ENCODE results near the gene PIEZO1. TPM values are rescaled to one million over a fixed set of nuclear protein-coding genes. Genes with fewer than 3 reads are reported as not detected.
"Not testable (repeated sequence)": the region's sequence is repeated elsewhere in the genome, so short reads cannot be mapped to it uniquely, and the experiment has no call there.

PIEZO1 gene
- total RNA-seq, 1 donor from 2014 or later: 37.7 TPM

- no peak overlapping the region for H3K27ac Mint-ChIP-seq
- H3K27me3 Mint-ChIP-seq: peaks cover 15% of the 10 kb centered on the region
- TF ChIP-seq CTCF (IDR thresholded peaks at IDR 0.05; ENCODE audit: unreplicated experiment): no peak
- no peak for DNase-seq (ENCODE audit: low spot score, unreplicated experiment)
- no peaks in the 10 kb centered on the region for H3K9me3 Mint-ChIP-seq (ENCODE audit: low read depth)
- no peaks in the 10 kb centered on the region for H3K4me1 Mint-ChIP-seq (ENCODE audit: low read depth)
- no peaks in the 10 kb centered on the region for H3K36me3 Mint-ChIP-seq (ENCODE audit: insufficient read depth)
- H3K4me3 Mint-ChIP-seq (ENCODE audit: low read depth): no peak overlapping the region
Observed at GRCh38 chr16:88792078-88792550, 7.1 kb upstream of the PIEZO1 start.

- H3K27me3 Mint-ChIP-seq: peaks cover 17% of the 10 kb centered on the region
- no peaks in the 10 kb centered on the region for H3K36me3 Mint-ChIP-seq (ENCODE audit: insufficient read depth)
- H3K27ac Mint-ChIP-seq: peak overlapping the region; percentile 71
- DNase-seq (ENCODE audit: low spot score, unreplicated experiment): no peak
- no peaks in the 10 kb centered on the region for H3K4me1 Mint-ChIP-seq (ENCODE audit: low read depth)
- TF ChIP-seq CTCF (IDR thresholded peaks at IDR 0.05; ENCODE audit: unreplicated experiment): no peak
- no peak overlapping the region for H3K4me3 Mint-ChIP-seq (ENCODE audit: low read depth)
- no peaks in the 10 kb centered on the region for H3K9me3 Mint-ChIP-seq (ENCODE audit: low read depth)
Observed at GRCh38 chr16:88790312-88791211, 5.5 kb upstream of the PIEZO1 start.

GRCh38 chr16:88789594-88789993, 4.6 kb upstream of the PIEZO1 start:
- Mint-ChIP-seq H3K27ac (no peak overlapping the region), H3K4me1 (ENCODE audit: low read depth) (no peaks in the 10 kb centered on the region), H3K27me3 (peaks cover 17% of the 10 kb centered on the region), H3K4me3 (ENCODE audit: low read depth) (no peak overlapping the region), H3K36me3 (ENCODE audit: insufficient read depth) (no peaks in the 10 kb centered on the region), H3K9me3 (ENCODE audit: low read depth) (no peaks in the 10 kb centered on the region)
- TF ChIP-seq CTCF (IDR thresholded peaks at IDR 0.05; ENCODE audit: unreplicated experiment): no peak
- DNase-seq (ENCODE audit: low spot score, unreplicated experiment): no peak

DNA sequence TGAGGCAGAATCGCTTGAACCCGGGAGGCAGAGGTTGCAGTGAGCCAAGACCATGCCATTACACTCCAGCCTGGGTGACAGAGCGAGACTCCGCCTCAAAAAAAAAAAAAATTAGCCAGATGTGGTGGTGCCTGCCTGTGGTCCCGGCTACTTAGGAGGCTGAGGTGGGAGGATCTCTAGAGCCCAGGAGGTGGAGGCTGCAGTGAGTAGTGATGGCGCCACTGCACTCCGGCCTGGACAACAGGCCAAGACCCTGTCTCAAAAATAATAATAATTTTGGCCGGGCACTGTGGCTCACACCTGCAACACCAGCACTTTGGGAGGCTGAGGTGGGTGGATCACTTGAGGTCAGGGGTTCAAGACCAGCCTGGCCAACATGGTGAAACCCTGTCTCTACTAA, 3.7 kb upstream of the PIEZO1 start:
- not testable (repeated sequence) for H3K27ac Mint-ChIP-seq; H3K9me3 Mint-ChIP-seq (ENCODE audit: low read depth); H3K36me3 Mint-ChIP-seq (ENCODE audit: insufficient read depth); H3K4me3 Mint-ChIP-seq (ENCODE audit: low read depth); H3K4me1 Mint-ChIP-seq (ENCODE audit: low read depth); DNase-seq (ENCODE audit: low spot score, unreplicated experiment)
- H3K27me3 Mint-ChIP-seq: peaks cover 17% of the 10 kb centered on the region

- Mint-ChIP-seq H3K36me3 (ENCODE audit: insufficient read depth) (no peaks in the 10 kb centered on the region), H3K4me1 (ENCODE audit: low read depth) (no peaks in the 10 kb centered on the region), H3K9me3 (ENCODE audit: low read depth) (no peaks in the 10 kb centered on the region), H3K4me3 (ENCODE audit: low read depth) (no peak overlapping the region), H3K27ac (no peak overlapping the region), H3K27me3 (peaks cover 25% of the 10 kb centered on the region)
- DNase-seq (ENCODE audit: low spot score, unreplicated experiment): no peak
- TF ChIP-seq CTCF (IDR thresholded peaks at IDR 0.05; ENCODE audit: unreplicated experiment): no peak
Observed at GRCh38 chr16:88787579-88788314, 2.7 kb upstream of the PIEZO1 start.
